ENCODE data around the gene CUEDC1. TPM values are rescaled to one million over a fixed set of nuclear protein-coding genes. Genes with fewer than 3 reads are reported as not detected.

The CUEDC1 gene
- total RNA-seq, 1 experiment from 2014 or later = 0.71 TPM

GRCh38 chr17:57935833-57936807 lies 19.1 kb downstream of the CUEDC1 start:
- Histone ChIP-seq H3K4me1 (ENCODE audit: low read length) (peaks cover 18% of the 10 kb centered on the region), H4K20me1 (ENCODE audit: insufficient read depth, low read depth, low read length) (no peaks in the 10 kb centered on the region), H3K4me3 (ENCODE audit: low read length) (no peak overlapping the region), H3K4me2 (ENCODE audit: low read depth, low read length, poor library complexity, severe bottlenecking) (no peak overlapping the region), H3K27ac (ENCODE audit: low read length) (no peak overlapping the region), H3K27me3 (ENCODE audit: low read length) (peaks cover 3% of the 10 kb centered on the region; the same call in 1 of the 2 replicates), H2AFZ (ENCODE audit: low read length) (no peak overlapping the region), H3K36me3 (ENCODE audit: insufficient read depth, low read length) (no peaks in the 10 kb centered on the region), H3K9me3 (ENCODE audit: low read length) (peaks cover 5% of the 10 kb centered on the region; the same call in 1 of the 2 replicates), H3K9ac (ENCODE audit: low read length) (no peak overlapping the region), H3K79me2 (ENCODE audit: low read length) (no peaks in the 10 kb centered on the region), H3K9me2 (replicated peaks; ENCODE audit: insufficient read depth, low read length) (no peaks in the 10 kb centered on the region)
- DNase-seq = no peak

DNA sequence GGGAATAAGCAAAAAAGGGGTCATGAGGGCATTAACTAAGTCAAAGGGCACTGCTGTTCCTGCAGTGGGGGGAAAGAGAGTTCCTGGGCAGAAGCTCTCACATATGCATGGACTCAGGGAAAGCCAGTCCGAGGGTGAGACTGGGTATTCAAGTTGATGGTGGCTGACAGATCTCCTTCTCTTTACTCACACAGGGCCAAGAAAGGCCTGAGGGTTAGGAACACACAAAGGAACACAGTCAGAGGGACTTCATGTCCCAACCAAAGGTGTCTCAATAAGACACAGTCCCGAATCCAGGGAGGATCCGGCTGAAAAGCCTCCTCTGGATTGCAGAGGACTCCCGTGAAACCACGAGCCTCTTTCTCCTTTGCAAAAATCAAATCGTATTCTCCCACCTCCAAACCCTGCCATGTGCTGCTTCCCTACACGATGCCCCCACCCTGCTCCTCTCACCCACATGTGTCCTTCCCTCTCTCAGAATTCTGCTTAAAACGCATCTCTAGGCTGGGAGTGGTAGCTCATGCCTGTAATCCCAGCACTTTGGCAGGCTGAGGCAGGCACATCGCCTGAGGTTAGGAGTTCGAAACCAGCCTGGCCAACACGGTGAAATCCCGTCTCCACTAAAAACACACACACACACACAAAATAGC lies 23.6 kb downstream of the CUEDC1 start:
- Histone ChIP-seq H3K4me1 (ENCODE audit: low read length) (peaks cover 13% of the 10 kb centered on the region), H3K79me2 (ENCODE audit: low read length) (no peaks in the 10 kb centered on the region), H4K20me1 (ENCODE audit: insufficient read depth, low read depth, low read length) (no peaks in the 10 kb centered on the region), H2AFZ (ENCODE audit: low read length) (no peak overlapping the region), H3K9me3 (ENCODE audit: low read length) (no peaks in the 10 kb centered on the region), H3K27me3 (ENCODE audit: low read length) (no peaks in the 10 kb centered on the region), H3K9me2 (replicated peaks; ENCODE audit: insufficient read depth, low read length) (no peaks in the 10 kb centered on the region), H3K4me3 (ENCODE audit: low read length) (no peak overlapping the region), H3K9ac (ENCODE audit: low read length) (no peak overlapping the region), H3K27ac (ENCODE audit: low read length) (no peak overlapping the region), H3K4me2 (ENCODE audit: low read depth, low read length, poor library complexity, severe bottlenecking) (no peak overlapping the region), H3K36me3 (ENCODE audit: insufficient read depth, low read length) (no peaks in the 10 kb centered on the region)
- no peak for DNase-seq

- no peaks in the 10 kb centered on the region for H3K9me2 ChIP-seq (replicated peaks; ENCODE audit: insufficient read depth, low read length)
- H3K36me3 ChIP-seq (ENCODE audit: insufficient read depth, low read length) = no peaks in the 10 kb centered on the region
- H3K4me1 ChIP-seq (ENCODE audit: low read length) = peaks cover 27% of the 10 kb centered on the region
- no peak overlapping the region for H3K4me3 ChIP-seq (ENCODE audit: low read length)
- no peaks in the 10 kb centered on the region for H3K27me3 ChIP-seq (ENCODE audit: low read length)
- no peaks in the 10 kb centered on the region for H3K9me3 ChIP-seq (ENCODE audit: low read length)
- no peak overlapping the region for H2AFZ ChIP-seq (ENCODE audit: low read length)
- H4K20me1 ChIP-seq (ENCODE audit: insufficient read depth, low read depth, low read length) = no peaks in the 10 kb centered on the region
- no peak for DNase-seq
- H3K4me2 ChIP-seq (ENCODE audit: low read depth, low read length, poor library complexity, severe bottlenecking) = no peak overlapping the region
- H3K9ac ChIP-seq (ENCODE audit: low read length) = no peak overlapping the region
- H3K79me2 ChIP-seq (ENCODE audit: low read length) = no peaks in the 10 kb centered on the region
- no peak overlapping the region for H3K27ac ChIP-seq (ENCODE audit: low read length)
Measured at GRCh38 chr17:57930239-57930638, 25.0 kb downstream of the CUEDC1 start.

DNA sequence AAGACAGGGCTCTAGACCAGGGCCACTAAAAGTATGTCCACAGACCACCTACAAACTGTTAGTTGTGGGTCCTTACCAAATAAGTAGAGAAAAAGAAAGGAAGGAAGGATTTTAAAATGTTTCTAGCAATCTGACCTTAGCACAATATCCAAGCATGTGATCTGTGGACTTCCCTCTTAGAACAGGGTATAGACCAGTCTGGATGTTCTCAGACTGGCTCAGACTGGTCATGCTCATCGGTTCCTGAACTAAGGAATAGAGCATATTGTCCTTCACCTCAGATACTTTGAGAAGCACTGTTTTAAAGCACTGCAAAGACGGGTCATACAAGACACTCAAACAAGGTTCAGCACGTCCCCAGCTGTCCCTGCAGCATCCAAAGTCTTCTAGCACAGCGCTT lies 25.8 kb downstream of the CUEDC1 start:
- Histone ChIP-seq H3K79me2 (ENCODE audit: low read length) (no peaks in the 10 kb centered on the region), H3K4me3 (ENCODE audit: low read length) (no peak overlapping the region), H3K4me1 (ENCODE audit: low read length) (peaks cover 35% of the 10 kb centered on the region), H3K27ac (ENCODE audit: low read length) (no peak overlapping the region), H3K9me3 (ENCODE audit: low read length) (no peaks in the 10 kb centered on the region), H2AFZ (ENCODE audit: low read length) (no peak overlapping the region), H3K9me2 (replicated peaks; ENCODE audit: insufficient read depth, low read length) (no peaks in the 10 kb centered on the region), H3K9ac (ENCODE audit: low read length) (no peak overlapping the region), H4K20me1 (ENCODE audit: insufficient read depth, low read depth, low read length) (no peaks in the 10 kb centered on the region), H3K27me3 (ENCODE audit: low read length) (no peaks in the 10 kb centered on the region), H3K4me2 (ENCODE audit: low read depth, low read length, poor library complexity, severe bottlenecking) (no peak overlapping the region), H3K36me3 (ENCODE audit: insufficient read depth, low read length) (no peaks in the 10 kb centered on the region)
- no peak for DNase-seq

DNA sequence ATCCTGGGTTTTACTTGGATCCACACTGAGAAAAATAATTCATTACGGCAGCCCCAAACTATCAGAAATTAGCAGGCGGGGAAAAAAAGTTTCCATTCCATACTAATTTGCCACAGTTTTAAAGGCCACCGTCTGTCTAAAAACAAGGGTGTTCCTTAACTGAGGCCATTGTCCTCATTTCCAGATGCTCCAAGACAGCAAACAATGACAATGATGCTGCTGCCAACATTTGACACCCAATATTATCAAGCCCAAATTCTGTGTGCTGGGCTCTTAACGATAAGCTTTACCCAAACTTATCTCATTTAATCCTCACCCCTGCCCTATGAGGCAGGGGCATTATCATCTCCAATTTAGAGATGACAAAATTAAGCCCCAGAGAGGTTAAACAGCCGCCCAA lies 26.3 kb downstream of the CUEDC1 start:
- no peaks in the 10 kb centered on the region for H3K9me3 ChIP-seq (ENCODE audit: low read length)
- H3K36me3 ChIP-seq (ENCODE audit: insufficient read depth, low read length) = no peaks in the 10 kb centered on the region
- no peak for DNase-seq
- no peaks in the 10 kb centered on the region for H3K27me3 ChIP-seq (ENCODE audit: low read length)
- H3K79me2 ChIP-seq (ENCODE audit: low read length) = no peaks in the 10 kb centered on the region
- H3K4me3 ChIP-seq (ENCODE audit: low read length) = no peak overlapping the region
- no peak overlapping the region for H3K9ac ChIP-seq (ENCODE audit: low read length)
- H4K20me1 ChIP-seq (ENCODE audit: insufficient read depth, low read depth, low read length) = no peaks in the 10 kb centered on the region
- no peaks in the 10 kb centered on the region for H3K9me2 ChIP-seq (replicated peaks; ENCODE audit: insufficient read depth, low read length)
- H3K27ac ChIP-seq (ENCODE audit: low read length) = no peak overlapping the region
- H2AFZ ChIP-seq (ENCODE audit: low read length) = no peak overlapping the region
- H3K4me1 ChIP-seq (ENCODE audit: low read length) = peaks cover 36% of the 10 kb centered on the region
- H3K4me2 ChIP-seq (ENCODE audit: low read depth, low read length, poor library complexity, severe bottlenecking) = no peak overlapping the region

- no peak overlapping the region for H3K9ac ChIP-seq (ENCODE audit: low read length)
- peak overlapping the region; percentile 48 for H3K4me2 ChIP-seq (ENCODE audit: low read depth, low read length, poor library complexity, severe bottlenecking)
- H2AFZ ChIP-seq (ENCODE audit: low read length) = no peak overlapping the region
- peaks cover 36% of the 10 kb centered on the region for H3K4me1 ChIP-seq (ENCODE audit: low read length)
- no peak for DNase-seq
- H3K4me3 ChIP-seq (ENCODE audit: low read length) = no peak overlapping the region
- no peaks in the 10 kb centered on the region for H4K20me1 ChIP-seq (ENCODE audit: insufficient read depth, low read depth, low read length)
- no peaks in the 10 kb centered on the region for H3K9me3 ChIP-seq (ENCODE audit: low read length)
- no peaks in the 10 kb centered on the region for H3K27me3 ChIP-seq (ENCODE audit: low read length)
- no peaks in the 10 kb centered on the region for H3K36me3 ChIP-seq (ENCODE audit: insufficient read depth, low read length)
- H3K9me2 ChIP-seq (replicated peaks; ENCODE audit: insufficient read depth, low read length) = no peaks in the 10 kb centered on the region
- no peak overlapping the region for H3K27ac ChIP-seq (ENCODE audit: low read length)
- H3K79me2 ChIP-seq (ENCODE audit: low read length) = no peaks in the 10 kb centered on the region
Measured at GRCh38 chr17:57927048-57927723, 28.0 kb downstream of the CUEDC1 start.

GRCh38 chr17:57926723-57927047 lies 28.5 kb downstream of the CUEDC1 start:
- Histone ChIP-seq H3K4me3 (ENCODE audit: low read length) (no peak overlapping the region), H4K20me1 (ENCODE audit: insufficient read depth, low read depth, low read length) (no peaks in the 10 kb centered on the region), H3K4me2 (ENCODE audit: low read depth, low read length, poor library complexity, severe bottlenecking) (peak overlapping the region; percentile 48), H2AFZ (ENCODE audit: low read length) (no peak overlapping the region), H3K36me3 (ENCODE audit: insufficient read depth, low read length) (no peaks in the 10 kb centered on the region), H3K27ac (ENCODE audit: low read length) (no peak overlapping the region), H3K9me2 (replicated peaks; ENCODE audit: insufficient read depth, low read length) (no peaks in the 10 kb centered on the region), H3K9ac (ENCODE audit: low read length) (no peak overlapping the region), H3K27me3 (ENCODE audit: low read length) (no peaks in the 10 kb centered on the region), H3K9me3 (ENCODE audit: low read length) (no peaks in the 10 kb centered on the region), H3K4me1 (ENCODE audit: low read length) (peaks cover 36% of the 10 kb centered on the region), H3K79me2 (ENCODE audit: low read length) (no peaks in the 10 kb centered on the region)
- no peak for DNase-seq
